Activated T-cell treated with anti-CD3 and anti-CD28 coated beads, Interleukin-2, amount 50 U/mL, for 1 hour (primary cell): Measurements from ENCODE around the gene VOPP1.

Experiments
- DNase-seq: peaks from one replicate; pipeline ENCODE4 v3.0.0-alpha.2; 2020

VOPP1 gene

GRCh38 chr7:55458351-55458750 is 114.0 kb downstream of the VOPP1 start:
- DNase-seq = no peak

- no peak for DNase-seq
Measured at GRCh38 chr7:55457801-55458200, 114.5 kb downstream of the VOPP1 start.

- no peak for DNase-seq
Measured at GRCh38 chr7:55452971-55453370, 119.3 kb downstream of the VOPP1 start.

- DNase-seq = no peak
Measured at GRCh38 chr7:55449992-55450535, 122.2 kb downstream of the VOPP1 start.

- DNase-seq = no peak
Measured at GRCh38 chr7:55449205-55449991, 122.9 kb downstream of the VOPP1 start.

- no peak for DNase-seq
Measured at GRCh38 chr7:55448526-55448925, 123.8 kb downstream of the VOPP1 start.

GRCh38 chr7:55444786-55445185 is 127.5 kb downstream of the VOPP1 start:
- no peak for DNase-seq

- no peak for DNase-seq
Measured at GRCh38 chr7:55441774-55442522, 130.4 kb downstream of the VOPP1 start.

GRCh38 chr7:55441002-55441401 is 131.3 kb downstream of the VOPP1 start:
- DNase-seq = no peak

GRCh38 chr7:55440040-55440690 is 132.1 kb downstream of the VOPP1 start:
- no peak for DNase-seq

- DNase-seq = no peak
Measured at GRCh38 chr7:55439627-55440026, 132.7 kb downstream of the VOPP1 start.

- no peak for DNase-seq
Measured at GRCh38 chr7:55438757-55439525, 133.4 kb downstream of the VOPP1 start.

GRCh38 chr7:55438085-55438756 is 134.1 kb downstream of the VOPP1 start:
- no peak for DNase-seq

GRCh38 chr7:55437375-55437774 is 134.9 kb downstream of the VOPP1 start:
- DNase-seq = no peak

- no peak for DNase-seq
Measured at GRCh38 chr7:55436457-55436856, 135.8 kb downstream of the VOPP1 start.

GRCh38 chr7:55435466-55435865 is 136.8 kb downstream of the VOPP1 start:
- DNase-seq = no peak

GRCh38 chr7:55432939-55433784 is 139.1 kb downstream of the VOPP1 start:
- no peak for DNase-seq

GRCh38 chr7:55432506-55432905 is 139.8 kb downstream of the VOPP1 start:
- DNase-seq = no peak

- DNase-seq = no peak
Measured at GRCh38 chr7:55431898-55432297, 140.4 kb downstream of the VOPP1 start.

- no peak for DNase-seq
Measured at GRCh38 chr7:55429835-55430499, 142.3 kb downstream of the VOPP1 start.

- no peak for DNase-seq
Measured at GRCh38 chr7:55427800-55428199, 144.5 kb downstream of the VOPP1 start.
